ENCODE data around the gene AASDH.

GRCh38 chr4:56425518-56425917, 38.2 kb upstream of the AASDH start:
- TF ChIP-seq POLR2A (IDR thresholded peaks at IDR 0.05): no peak
- TF ChIP-seq CTCF (IDR thresholded peaks at IDR 0.05): no peak

Measured in body of pancreas (tissue), 4 donors.